HepG2 (cell line): ENCODE results near the gene CDC42EP5. TPM values are rescaled to one million over a fixed set of nuclear protein-coding genes. Genes with fewer than 3 reads are reported as not detected.
A peak's percentile ranks its signal among the peaks of the same experiment; 100 is the strongest.

Experiments
- ETS1 ChIP-seq: sonication (generic); formaldehyde crosslinking; IDR thresholded peaks from 2 replicates; pipeline ENCODE4 v1.4.0; 2020; ENCODE audit warnings: missing genetic modification reagents
- KAT2B ChIP-seq: fragments of 150-350 bp; IDR thresholded peaks from 2 replicates; pipeline ENCODE4 v1.6.1; 2014; ENCODE audit warnings: low read depth, low read length, borderline replicate concordance
- PAXIP1 ChIP-seq: sonication (generic); formaldehyde crosslinking; conservative IDR thresholded peaks from 2 replicates; pipeline ENCODE4 v1.4.0; 2020; ENCODE audit warnings: mild to moderate bottlenecking, missing genetic modification reagents, moderate library complexity
- PREB ChIP-seq: sonication (generic); formaldehyde crosslinking; IDR thresholded peaks from 2 replicates; pipeline ENCODE4 v1.4.0; 2020; ENCODE audit warnings: missing genetic modification reagents
- RFX5 ChIP-seq: IDR thresholded peaks from 2 replicates; pipeline ENCODE4 v1.6.1; 2011; ENCODE audit warnings: low read depth, low read length, improper control_type of control experiment
- RXRB ChIP-seq: IDR thresholded peaks from 2 replicates; pipeline ENCODE4 v1.6.1; 2016; ENCODE audit warnings: borderline replicate concordance, missing genetic modification reagents, missing compliant biosample characterization
- SETDB1 ChIP-seq: sonication (generic); formaldehyde crosslinking; IDR thresholded peaks from 2 replicates; pipeline ENCODE4 v1.5.1; 2020; ENCODE audit warnings: missing genetic modification reagents, mild to moderate bottlenecking, borderline replicate concordance
- SKI ChIP-seq: fragments of 450-650 bp; IDR thresholded peaks from one replicate; pipeline ENCODE4 v1.6.1; 2018; ENCODE audit warnings: mild to moderate bottlenecking; ENCODE audit not compliant: partially characterized antibody
- ZNF407 ChIP-seq: sonication (generic); formaldehyde crosslinking; IDR thresholded peaks from one replicate; pipeline ENCODE4 v1.5.1; 2020; ENCODE audit warnings: mild to moderate bottlenecking, missing genetic modification reagents; ENCODE audit errors: not compliant biosample characterization
- ZNF709 ChIP-seq: sonication (generic); formaldehyde crosslinking; IDR thresholded peaks from 2 replicates; pipeline ENCODE4 v1.5.0; 2020; ENCODE audit warnings: mild to moderate bottlenecking, missing genetic modification reagents
- ZUFSP ChIP-seq: sonication (generic); formaldehyde crosslinking; IDR thresholded peaks from 2 replicates; pipeline ENCODE4 v1.9.0; 2021; ENCODE audit warnings: missing genetic modification reagents, mild to moderate bottlenecking, borderline replicate concordance
- polyA plus RNA-seq, 8 experiments: library from polyadenylated mRNA; depleted of rRNA in 3 of 8; stranded (reverse) in 7 of 8; unstranded in 1 of 8; fragments of >200 nt; fragmentation: Illumina TruSeq in 4 of 8; extraction: Trizol in 4 of 8; gene quantifications; 2 replicates each; pipeline versions ENCODE4 v1.2.1 to v1.2.3, GENCODE V29; 2011 to 2016; ENCODE audit warnings: low read depth in 4 of 8, missing spikeins in 1 of 8, mixed read lengths in 1 of 8; ENCODE audit not compliant: insufficient read depth in 1 of 8
- total RNA-seq, 5 experiments: library from RNA; depleted of rRNA; stranded (reverse); fragments of >200 nt; fragmentation: Illumina TruSeq; extraction: Trizol; gene quantifications; 2 replicates each; pipeline ENCODE4 v1.2.3, GENCODE V29; 2016; ENCODE audit warnings: low read depth in 1 of 5

CDC42EP5 gene
- total and polyA plus RNA-seq, 2 of the 13 experiments (the other 11 are each of a cell fraction or from before 2014, with no cell fraction given), result 0.41 to 1.6 TPM

- no peak for TF ChIP-seq ZNF407 (CRISPR knock-in tag)
- no peak for TF ChIP-seq SETDB1
- no peak for TF ChIP-seq RFX5
- TF ChIP-seq KAT2B, result no peak
- TF ChIP-seq ETS1 (CRISPR knock-in tag), result no peak
- no peak for TF ChIP-seq ZUFSP (CRISPR knock-in tag)
- no peak for TF ChIP-seq ZNF709
- TF ChIP-seq PAXIP1 (CRISPR knock-in tag), result peak; percentile 83
- peak; percentile 4 for TF ChIP-seq SKI
- no peak; the same call in 1 of the 2 replicates for TF ChIP-seq RXRB (CRISPR knock-in tag)
- TF ChIP-seq PREB (CRISPR knock-in tag), result no peak
Observed at GRCh38 chr19:54420383-54421168, 52.5 kb downstream of the CDC42EP5 start (continued).
